ENCODE results near the gene DISC1.
"Not testable (repeated sequence)": the region's sequence is repeated elsewhere in the genome, so short reads cannot be mapped to it uniquely, and the experiment has no call there.

The DISC1 gene

GRCh38 chr1:231903586-231904081 lies 277.0 kb downstream of the DISC1 start:
- no peak for DNase-seq

DNA sequence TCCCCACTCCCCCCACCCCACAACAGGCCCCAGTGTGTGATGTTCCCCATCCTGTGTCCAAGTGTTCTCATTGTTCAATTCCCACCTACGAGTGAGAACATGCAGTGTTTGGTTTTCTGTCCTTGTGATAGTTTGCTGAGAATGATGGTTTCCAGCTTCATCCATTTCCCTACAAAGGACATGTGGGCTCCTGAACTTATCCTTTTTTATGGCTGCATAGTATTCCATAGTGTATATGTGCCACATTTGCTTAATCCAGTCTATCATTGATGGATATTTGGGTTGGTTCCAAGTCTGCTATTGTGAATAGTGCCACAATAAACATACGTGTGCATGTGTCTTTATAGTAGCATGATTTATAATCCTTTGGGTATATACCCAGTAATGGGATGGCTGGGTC lies 280.7 kb downstream of the DISC1 start:
- DNase-seq: not testable (repeated sequence)

DNA sequence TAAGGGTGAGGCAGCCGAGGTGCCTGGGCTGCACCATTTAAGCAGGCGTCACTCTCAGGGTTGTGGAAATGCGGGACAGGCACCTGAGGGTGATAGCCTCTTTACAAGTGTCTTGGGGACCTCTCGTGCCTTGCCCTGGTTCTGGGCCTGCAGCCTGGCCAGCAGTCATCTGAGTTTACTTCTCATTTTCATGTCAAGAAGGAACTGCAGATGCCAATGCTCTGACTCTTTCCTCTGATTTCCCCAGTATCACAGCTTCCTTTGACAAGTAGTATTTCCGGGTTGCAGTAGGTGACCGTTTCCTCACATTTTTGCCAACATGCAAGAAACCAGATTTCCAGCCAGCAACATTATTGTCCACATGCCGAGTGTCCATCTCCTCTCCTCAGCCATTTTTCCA lies 286.9 kb downstream of the DISC1 start:
- no peak for DNase-seq

DNA sequence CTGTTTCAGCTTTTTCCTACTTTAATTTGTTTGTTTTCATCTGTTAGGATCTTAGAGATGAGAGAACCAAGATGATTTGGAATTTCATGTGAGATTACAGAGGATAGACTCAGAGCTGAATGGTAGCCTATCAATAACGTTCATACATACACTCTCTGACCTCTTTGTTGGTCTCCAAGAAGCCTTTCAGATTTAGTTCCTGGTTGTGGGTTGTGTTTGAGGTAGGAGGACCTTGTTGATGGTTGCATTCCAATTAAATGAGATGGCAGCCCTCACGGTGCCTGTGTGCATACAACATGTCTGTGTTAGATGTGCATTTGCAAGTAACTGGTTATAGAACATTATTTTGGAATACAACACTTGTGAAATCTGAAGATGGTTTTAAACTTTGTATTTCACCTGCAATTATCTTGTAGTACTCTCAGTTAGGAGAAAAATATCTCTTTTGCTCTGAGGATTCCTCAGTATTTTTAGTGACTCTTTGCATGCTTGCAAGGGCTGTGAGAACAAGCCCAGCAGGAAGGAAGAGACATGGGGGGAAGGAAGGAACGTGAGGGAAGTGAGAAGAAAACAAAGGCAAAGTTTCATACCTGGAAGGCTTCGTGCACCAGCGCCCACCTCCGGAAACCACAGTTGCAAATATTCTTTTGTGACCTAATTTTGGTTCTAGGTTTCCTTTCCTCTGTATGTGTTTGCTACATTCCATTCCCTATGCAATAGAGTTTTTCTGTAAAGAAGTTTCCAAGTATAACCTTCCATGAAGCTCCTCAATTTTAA lies 291.8 kb downstream of the DISC1 start:
- peak in 1 of 5 donors; percentile 65 for DNase-seq

GRCh38 chr1:231919239-231919885 lies 292.8 kb downstream of the DISC1 start:
- DNase-seq: no peak

DNA sequence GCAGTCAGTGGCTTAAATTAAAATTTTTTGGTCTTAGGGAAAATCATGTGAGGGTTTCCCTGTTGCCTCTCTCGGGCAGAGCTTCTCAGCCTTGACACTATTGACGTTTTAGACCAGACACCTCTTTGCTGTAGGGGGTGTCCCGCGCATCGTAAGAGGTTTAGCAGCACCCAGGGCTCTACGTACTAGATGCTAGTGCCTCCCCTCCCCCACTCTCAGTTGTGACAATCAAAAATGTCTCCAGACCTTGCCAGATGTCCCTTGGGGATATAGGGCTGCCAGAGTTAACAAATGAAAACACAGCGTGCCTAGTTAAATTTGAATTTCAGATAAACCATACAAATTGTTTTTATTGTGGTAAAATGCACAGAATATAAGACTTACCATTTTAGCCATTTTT lies 293.3 kb downstream of the DISC1 start:
- peak in 1 of 5 donors; percentile 11 for DNase-seq

DNA sequence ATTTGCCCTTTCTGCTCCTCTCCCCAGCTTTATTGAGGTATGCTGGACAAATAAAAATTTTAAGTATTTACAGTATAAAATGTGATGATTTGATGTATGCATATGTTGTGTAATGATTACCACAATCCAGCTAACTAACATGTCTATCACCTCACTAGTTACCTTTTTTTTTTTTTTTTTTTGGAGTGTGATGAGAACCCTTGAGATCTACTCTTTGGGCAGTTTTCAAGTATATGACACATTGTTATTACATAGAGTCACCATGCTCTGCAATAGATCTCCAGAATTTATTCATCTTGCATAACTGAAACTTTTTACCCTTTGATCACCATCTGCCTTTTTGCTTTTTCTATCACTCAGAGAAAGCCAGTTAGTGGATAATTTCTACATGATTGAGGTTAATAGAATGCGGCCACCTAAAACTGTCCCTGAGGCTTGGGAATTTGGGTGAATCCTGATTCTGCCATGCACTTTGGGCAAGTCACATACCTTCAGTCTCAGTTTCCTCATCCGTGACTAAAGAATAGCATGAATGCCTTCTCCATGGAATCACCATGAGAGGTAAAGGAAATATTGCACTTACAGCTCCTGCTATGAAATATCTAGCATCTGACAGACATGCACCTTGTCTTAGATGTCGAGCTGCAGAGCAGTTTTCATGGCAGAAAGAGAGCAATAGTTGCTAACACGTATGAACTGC lies 295.2 kb downstream of the DISC1 start:
- DNase-seq: no peak

DNA sequence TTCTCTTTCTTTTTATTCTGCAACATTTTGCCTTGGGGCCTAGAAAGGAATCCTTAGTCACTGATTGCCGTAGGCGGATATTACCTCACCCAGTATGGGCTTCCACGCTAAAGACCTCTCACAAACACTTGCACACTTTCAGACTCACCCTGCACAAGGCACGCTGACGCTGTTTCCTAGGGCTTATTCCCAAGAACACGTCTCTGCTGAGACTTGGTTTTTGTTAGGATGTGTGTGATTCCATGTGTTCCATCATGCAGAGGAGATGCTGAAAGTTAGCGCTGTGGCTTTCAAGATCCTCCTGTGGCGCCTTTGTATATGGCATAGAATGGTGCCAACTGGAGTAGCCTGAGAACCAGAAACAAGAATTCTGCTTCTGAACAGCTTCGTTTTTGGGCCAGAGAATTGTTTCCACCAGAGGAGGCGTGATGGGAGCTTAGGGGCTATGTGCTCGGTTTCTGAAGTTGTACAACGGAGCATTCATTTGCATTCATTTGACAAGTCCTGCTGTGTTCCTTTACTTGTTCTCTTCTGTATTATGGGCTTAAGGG lies 297.0 kb downstream of the DISC1 start:
- no peak for DNase-seq

GRCh38 chr1:231924180-231924579 lies 297.6 kb downstream of the DISC1 start:
- DNase-seq: no peak

- no peak for DNase-seq
Measured at GRCh38 chr1:231925864-231926263, 299.3 kb downstream of the DISC1 start.

DNA sequence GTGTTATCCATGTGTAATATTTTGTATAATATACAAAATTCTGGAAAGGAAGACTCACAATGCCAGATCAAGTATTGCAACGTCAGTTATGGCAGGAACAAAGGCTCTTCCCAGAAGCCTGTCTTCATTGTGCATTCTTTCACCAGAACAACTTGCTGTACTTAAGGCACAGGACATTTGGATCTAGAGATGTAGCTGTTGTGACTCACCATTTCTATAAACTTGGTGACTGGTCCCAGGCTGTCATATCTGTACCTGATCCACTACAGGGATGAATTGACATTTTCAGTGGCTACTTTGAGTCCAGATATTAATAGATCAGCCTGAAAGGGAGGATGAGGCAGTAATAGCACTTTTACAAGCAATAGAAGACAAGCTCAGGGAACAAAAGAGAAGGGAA lies 299.8 kb downstream of the DISC1 start:
- DNase-seq: no peak

DNA sequence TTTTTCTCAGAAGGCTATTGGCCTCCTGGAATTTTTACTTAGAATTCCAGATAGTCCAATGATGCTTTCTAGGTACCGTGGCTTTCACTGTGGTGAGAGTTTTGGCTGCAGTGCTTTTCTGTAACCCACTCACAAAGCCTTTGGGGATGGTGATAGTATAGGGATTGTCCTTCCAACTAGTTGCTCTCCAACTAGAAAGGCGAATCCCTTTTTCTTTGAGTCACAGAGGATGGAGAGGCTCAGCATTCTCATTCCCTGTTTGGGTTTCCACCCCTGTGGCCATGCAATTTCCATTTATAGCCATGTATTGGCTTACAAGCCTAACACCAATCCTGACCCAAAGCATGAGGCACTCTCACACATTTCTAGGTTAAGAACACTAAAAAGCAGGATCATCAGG lies 300.3 kb downstream of the DISC1 start:
- DNase-seq: no peak

DNA sequence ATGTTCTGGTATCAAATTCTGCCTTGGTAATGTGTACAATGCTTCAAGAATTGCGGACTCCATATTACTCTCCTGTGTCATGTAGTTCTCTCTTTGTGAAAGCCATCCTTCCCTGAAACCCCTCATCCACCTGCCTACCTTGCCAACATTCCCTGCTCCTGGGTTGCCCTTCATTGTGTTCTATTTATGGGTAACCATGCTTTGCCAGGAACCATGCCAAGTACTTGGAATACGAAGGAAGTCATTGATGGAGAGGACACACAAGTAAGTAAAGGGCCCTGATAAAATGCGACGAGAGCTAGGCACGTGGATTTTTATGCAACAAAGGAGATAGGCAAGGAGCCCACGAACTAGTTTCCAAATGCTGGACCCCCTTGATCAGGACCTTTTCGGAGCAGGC lies 300.8 kb downstream of the DISC1 start:
- DNase-seq: no peak

DNA sequence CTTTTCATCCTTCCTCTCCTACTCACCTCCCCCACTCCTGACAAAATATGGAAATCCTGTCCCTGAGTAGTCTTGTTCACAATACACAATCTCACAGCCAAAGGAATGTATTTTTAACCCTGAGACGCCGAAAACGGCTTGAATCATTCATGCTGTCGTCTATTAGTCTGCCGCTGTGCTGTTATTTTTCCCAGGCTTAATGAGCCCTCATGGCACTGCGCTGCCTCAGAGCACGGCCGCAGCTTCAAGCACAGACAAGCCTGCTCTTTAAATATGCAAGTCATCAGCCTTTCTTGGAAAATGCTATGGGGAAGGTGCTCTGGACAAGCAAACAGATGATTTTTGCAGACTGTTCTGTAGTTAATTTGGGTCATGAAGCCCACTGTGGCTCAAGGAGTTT lies 302.7 kb downstream of the DISC1 start:
- DNase-seq: no peak

DNA sequence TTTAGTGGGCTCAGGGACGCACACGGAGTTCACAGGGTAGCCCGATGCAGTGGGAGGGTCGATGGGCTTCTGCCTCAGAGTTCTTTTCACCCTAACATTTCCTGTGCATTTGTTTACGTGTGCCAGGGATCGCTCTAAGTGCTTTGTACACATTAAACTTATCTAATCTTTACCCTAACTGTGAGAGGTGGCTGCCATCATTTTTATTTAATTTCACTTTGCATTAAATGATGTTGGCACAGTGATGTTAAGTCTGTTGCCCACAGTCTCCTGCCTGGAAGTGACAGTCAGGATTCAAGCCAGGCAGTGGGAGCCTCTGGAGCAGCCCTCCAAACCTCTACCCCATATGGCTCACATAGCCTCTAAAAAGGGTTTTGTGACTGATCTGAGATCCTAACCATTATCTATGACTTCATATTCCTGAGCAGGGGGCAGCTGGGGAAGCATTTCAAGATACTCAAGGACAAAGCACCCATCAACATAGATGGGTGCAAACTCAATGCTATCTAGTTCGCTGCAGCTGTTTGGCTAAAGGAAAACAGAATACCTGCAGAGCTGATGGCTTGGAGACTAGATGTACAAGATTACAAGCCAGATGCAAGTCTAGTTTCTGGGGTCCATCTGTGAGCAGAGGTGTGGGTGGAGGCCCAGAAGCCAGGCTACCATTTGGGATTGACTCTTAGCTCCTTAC lies 303.8 kb downstream of the DISC1 start:
- DNase-seq: no peak

- DNase-seq: no peak
Measured at GRCh38 chr1:231931146-231931545, 304.6 kb downstream of the DISC1 start.

DNA sequence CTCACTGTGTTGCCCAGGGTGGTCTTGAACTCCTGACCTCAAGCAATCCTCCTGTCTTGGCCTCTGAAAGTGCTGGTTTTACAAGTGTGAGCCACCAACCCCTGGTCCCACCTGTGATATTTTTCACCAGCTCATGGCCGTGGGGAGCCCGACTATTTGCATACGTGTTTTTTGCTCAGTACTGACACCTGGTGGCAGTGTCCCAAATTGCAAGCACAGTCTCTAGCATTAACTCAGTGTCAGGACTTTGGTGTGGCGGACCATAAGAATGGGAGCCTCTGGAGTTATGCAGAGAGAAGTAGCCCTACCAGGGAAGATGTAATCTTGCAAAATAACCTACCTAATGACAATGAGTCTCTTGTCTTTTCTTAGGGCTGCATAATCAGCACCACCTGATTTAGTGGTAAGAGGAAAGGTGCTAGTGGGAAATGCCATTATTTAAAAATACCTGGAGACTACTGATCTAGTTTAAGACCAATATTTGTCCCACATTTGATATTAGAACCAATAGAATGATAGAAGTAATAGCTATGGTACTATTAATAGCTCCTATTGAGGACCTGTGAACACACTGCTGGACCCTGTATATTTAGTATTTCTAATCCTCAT lies 305.4 kb downstream of the DISC1 start:
- DNase-seq: peak in 2 of 5 donors; percentile 9 to 36

GRCh38 chr1:231933711-231934626 lies 307.4 kb downstream of the DISC1 start:
- DNase-seq: no peak

DNA sequence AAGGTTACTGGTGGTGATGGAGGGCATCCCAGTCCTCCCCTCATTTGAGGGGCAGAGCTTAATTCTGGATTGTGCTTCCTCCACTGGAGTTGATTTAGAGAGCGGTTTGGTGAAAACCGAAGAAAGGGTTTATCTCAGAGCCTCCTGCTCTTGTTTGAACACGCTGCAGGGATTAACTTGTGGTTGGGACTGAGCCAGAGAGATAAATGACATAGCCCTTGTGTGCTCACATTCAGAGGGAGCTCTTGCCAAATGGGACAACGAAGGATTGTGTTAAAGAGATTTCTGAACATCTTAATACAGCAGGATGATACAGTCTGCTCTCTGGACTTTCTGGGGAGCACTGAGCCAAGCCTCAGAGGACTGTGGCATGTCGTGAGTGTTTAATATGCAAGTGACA lies 308.2 kb downstream of the DISC1 start:
- DNase-seq: no peak

GRCh38 chr1:231935856-231936255 lies 309.3 kb downstream of the DISC1 start:
- no peak for DNase-seq

Measured in T-helper 1 cell (primary cell).